HepG2 (cell line): ENCODE measurements around the gene PPP4R3A. TPM values are rescaled to one million over a fixed set of nuclear protein-coding genes. Genes with fewer than 3 reads are reported as not detected.

Source experiments
- CBX5 ChIP-seq: sonication (generic); formaldehyde crosslinking; IDR thresholded peaks from 2 replicates; pipeline ENCODE4 v1.4.0; 2020; ENCODE audit warnings: missing genetic modification reagents, borderline replicate concordance
- CC2D1A ChIP-seq: sonication (generic); formaldehyde crosslinking; IDR thresholded peaks from 2 replicates; pipeline ENCODE4 v1.8.1; 2023; ENCODE audit warnings: mild to moderate bottlenecking, missing genetic modification reagents
- GFI1 ChIP-seq: sonication (generic); formaldehyde crosslinking; IDR thresholded peaks from 2 replicates; pipeline ENCODE4 v1.5.0; 2020; ENCODE audit warnings: missing genetic modification reagents, mild to moderate bottlenecking, borderline replicate concordance
- HOXA9 ChIP-seq: sonication (generic); formaldehyde crosslinking; IDR thresholded peaks from 2 replicates; pipeline ENCODE4 v1.8.1; 2022; ENCODE audit warnings: missing genetic modification reagents, mild to moderate bottlenecking, moderate library complexity, borderline replicate concordance
- NFIB ChIP-seq: sonication (generic); formaldehyde crosslinking; IDR thresholded peaks from 2 replicates; pipeline ENCODE4 v1.9.0; 2021; ENCODE audit warnings: missing genetic modification reagents, mild to moderate bottlenecking, borderline replicate concordance
- NONO ChIP-seq, 2 experiments: fragments of 450-650 bp in 1 of 2; sonication (generic) in 1 of 2; formaldehyde crosslinking in 1 of 2; IDR thresholded peaks in 1 of 2; conservative IDR thresholded peaks in 1 of 2; 2 replicates each; pipeline versions ENCODE4 v1.6.1 to v1.8.0; 2017 to 2022; ENCODE audit warnings: mild to moderate bottlenecking in 1 of 2, missing genetic modification reagents in 1 of 2, moderate library complexity in 1 of 2
- NR3C1 ChIP-seq: sonication (generic); formaldehyde crosslinking; IDR thresholded peaks from 2 replicates; pipeline ENCODE4 v1.4.0; 2020; ENCODE audit warnings: missing genetic modification reagents
- POLR2G ChIP-seq: fragments of 200-400 bp; formaldehyde crosslinking; IDR thresholded peaks from 2 replicates; pipeline ENCODE4 v1.6.1; 2018; ENCODE audit warnings: mild to moderate bottlenecking, low read depth, low read length, moderate library complexity
- REST ChIP-seq, 2 experiments: IDR thresholded peaks; 2 replicates each; pipeline ENCODE4 v1.6.1; 2011 to 2012; ENCODE audit warnings: low read length in 2 of 2, borderline replicate concordance in 1 of 2, low read depth in 1 of 2, mild to moderate bottlenecking in 1 of 2, moderate library complexity in 1 of 2
- RFXAP ChIP-seq: sonication (generic); formaldehyde crosslinking; IDR thresholded peaks from 2 replicates; pipeline ENCODE4 v1.4.0; 2020; ENCODE audit warnings: missing genetic modification reagents, borderline replicate concordance
- TEF ChIP-seq: sonication (generic); formaldehyde crosslinking; IDR thresholded peaks from 2 replicates; pipeline ENCODE4 v1.5.0; 2020; ENCODE audit warnings: missing genetic modification reagents
- ZNF142 ChIP-seq: sonication (generic); formaldehyde crosslinking; IDR thresholded peaks from 2 replicates; pipeline ENCODE4 v1.4.0; 2020; ENCODE audit warnings: missing genetic modification reagents
- ZNF354B ChIP-seq: sonication (generic); formaldehyde crosslinking; IDR thresholded peaks from 2 replicates; pipeline ENCODE4 v1.8.0; 2022; ENCODE audit warnings: mild to moderate bottlenecking, missing genetic modification reagents
- ZNF383 ChIP-seq: sonication (generic); formaldehyde crosslinking; IDR thresholded peaks from 2 replicates; pipeline ENCODE4 v1.4.0; 2020; ENCODE audit warnings: missing genetic modification reagents, mild to moderate bottlenecking, borderline replicate concordance
- ZNF446 ChIP-seq: sonication (generic); formaldehyde crosslinking; IDR thresholded peaks from 2 replicates; pipeline ENCODE4 v1.5.0; 2020; ENCODE audit warnings: mild to moderate bottlenecking, missing genetic modification reagents
- ZSCAN21 ChIP-seq: sonication (generic); formaldehyde crosslinking; IDR thresholded peaks from 2 replicates; pipeline ENCODE4 v1.8.0; 2022; ENCODE audit warnings: mild to moderate bottlenecking, missing genetic modification reagents, moderate library complexity, borderline replicate concordance
- polyA plus RNA-seq, 8 experiments: library from polyadenylated mRNA; depleted of rRNA in 3 of 8; stranded (reverse) in 7 of 8; unstranded in 1 of 8; fragments of >200 nt; fragmentation: Illumina TruSeq in 4 of 8; extraction: Trizol in 4 of 8; gene quantifications; 2 replicates each; pipeline versions ENCODE4 v1.2.1 to v1.2.3, GENCODE V29; 2011 to 2016; ENCODE audit warnings: low read depth in 4 of 8, missing spikeins in 1 of 8, mixed read lengths in 1 of 8; ENCODE audit not compliant: insufficient read depth in 1 of 8
- total RNA-seq, 5 experiments: library from RNA; depleted of rRNA; stranded (reverse); fragments of >200 nt; fragmentation: Illumina TruSeq; extraction: Trizol; gene quantifications; 2 replicates each; pipeline ENCODE4 v1.2.3, GENCODE V29; 2016; ENCODE audit warnings: low read depth in 1 of 5

PPP4R3A gene
- total and polyA plus RNA-seq, 2 of the 13 experiments (the other 11 are each of a cell fraction or from before 2014, with no cell fraction given), result 22.5 to 57.4 TPM

- TF ChIP-seq ZNF142 (CRISPR knock-in tag) (no peak), GFI1 (CRISPR knock-in tag) (0 out of 2 replicates have a peak, but pooled peaks have one; percentile 37), TEF (no peak), ZNF354B (CRISPR knock-in tag) (no peak), POLR2G (peak; percentile 82), HOXA9 (no peak), NONO (IDR thresholded peaks at IDR 0.05) (no peak), NONO (CRISPR knock-in tag; conservative IDR thresholded peaks at IDR 0.05) (no peak), ZNF383 (CRISPR knock-in tag) (no peak), NR3C1 (CRISPR knock-in tag) (no peak), ZSCAN21 (no peak), CC2D1A (no peak), ZNF446 (CRISPR knock-in tag) (0 out of 2 replicates have a peak, but pooled peaks have one; percentile 14), NFIB (CRISPR knock-in tag) (no peak), CBX5 (CRISPR knock-in tag) (no peak), RFXAP (CRISPR knock-in tag) (no peak), REST (IDR thresholded peaks at IDR 0.05; ENCODE audit: borderline replicate concordance in 1 of 2, low read depth in 1 of 2, low read length in 2 of 2) (no peak)
Observed at GRCh38 chr14:91509083-91509877, 830 bp downstream of the PPP4R3A start (continued).
